RWPE2 (cell line): ENCODE measurements around the gene CLEC18B.

Source experiments
- ATAC-seq: fragments of 200-7000 bp; cut with Tn5 transposase; 3 replicates; pipeline ENCODE4 v1.9.1; 2021; ENCODE audit warnings: low read depth
- DNase-seq: peaks from one replicate; pipeline ENCODE4 v3.0.0-alpha.2; 2020; ENCODE audit warnings: low spot score
- H3K27ac ChIP-seq: fragments of 450-650 bp; 2 replicates; pipeline ENCODE4 v1.5.1; 2017; ENCODE audit warnings: mild to moderate bottlenecking; ENCODE audit not compliant: poor library complexity, severe bottlenecking
- H3K27me3 ChIP-seq: fragments of 250-450 bp; sonication (Bioruptor Pico); 2 replicates; pipeline ENCODE4 v1.5.1; 2021; ENCODE audit warnings: mild to moderate bottlenecking, moderate library complexity; ENCODE audit not compliant: insufficient read depth, poor library complexity, severe bottlenecking
- H3K36me3 ChIP-seq: fragments of 250-450 bp; sonication (Bioruptor Pico); 2 replicates; pipeline ENCODE4 v1.5.1; 2020; ENCODE audit warnings: low read depth, mild to moderate bottlenecking, moderate library complexity
- H3K4me1 ChIP-seq: fragments of 250-450 bp; sonication (Bioruptor Pico); 2 replicates; pipeline ENCODE4 v1.5.1; 2021; ENCODE audit warnings: mild to moderate bottlenecking, moderate library complexity; ENCODE audit not compliant: insufficient read depth, poor library complexity, severe bottlenecking
- H3K4me3 ChIP-seq: fragments of 250-450 bp; sonication (Bioruptor Pico); 2 replicates; pipeline ENCODE4 v1.5.1; 2021; ENCODE audit warnings: mild to moderate bottlenecking, moderate library complexity; ENCODE audit not compliant: severe bottlenecking
- H3K9me3 ChIP-seq: fragments of 250-450 bp; sonication (Bioruptor Pico); 2 replicates; pipeline ENCODE4 v1.5.1; 2021; ENCODE audit warnings: mild to moderate bottlenecking, moderate library complexity; ENCODE audit not compliant: severe bottlenecking
- TF ChIP-seq, protein P1 (sequence below): fragments of 450-650 bp; IDR thresholded peaks from one replicate; pipeline ENCODE4 v1.5.1; 2017; ENCODE audit warnings: mild to moderate bottlenecking, moderate library complexity; ENCODE audit not compliant: poor library complexity, severe bottlenecking

CLEC18B gene

DNA sequence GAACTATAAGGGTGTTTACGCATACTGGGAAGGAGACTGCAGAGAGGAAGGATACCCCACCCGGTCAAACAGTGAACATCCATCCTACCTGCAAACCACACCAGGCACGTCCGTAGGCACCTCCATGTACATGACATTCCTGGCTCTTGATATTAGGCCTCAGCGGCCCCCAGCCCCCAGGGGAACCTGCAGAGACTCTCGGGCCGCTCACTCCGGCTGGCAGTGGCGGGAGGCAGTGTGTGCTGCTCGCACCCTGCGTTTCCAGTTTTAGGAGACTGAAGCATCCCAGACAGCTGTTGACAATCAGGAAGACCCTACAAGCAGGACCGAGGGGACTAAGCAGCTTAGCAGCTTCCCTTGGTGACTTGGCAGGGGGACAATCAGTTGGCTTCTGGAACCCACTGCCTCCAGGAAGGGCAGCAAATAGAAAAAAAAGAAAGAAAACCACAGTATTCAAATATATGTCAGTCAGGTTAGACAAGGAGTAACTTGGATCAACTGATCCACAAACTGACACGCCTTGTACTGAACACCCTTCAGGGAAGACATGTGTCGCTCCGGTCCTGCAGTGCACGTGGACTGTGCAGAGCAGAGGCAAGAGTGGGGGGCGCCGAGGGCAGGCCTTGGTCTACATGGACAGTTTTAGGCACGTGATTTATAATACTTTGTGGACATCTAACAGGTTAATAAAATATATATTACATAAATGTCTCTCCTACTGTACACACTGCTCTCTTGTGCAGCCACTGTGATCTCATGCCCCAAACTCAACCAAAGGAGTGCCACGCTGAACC, 29.9 kb upstream of the CLEC18B start:
- peak overlapping the region; percentile 99 for H3K27ac ChIP-seq
- TF ChIP-seq, protein P1, sequence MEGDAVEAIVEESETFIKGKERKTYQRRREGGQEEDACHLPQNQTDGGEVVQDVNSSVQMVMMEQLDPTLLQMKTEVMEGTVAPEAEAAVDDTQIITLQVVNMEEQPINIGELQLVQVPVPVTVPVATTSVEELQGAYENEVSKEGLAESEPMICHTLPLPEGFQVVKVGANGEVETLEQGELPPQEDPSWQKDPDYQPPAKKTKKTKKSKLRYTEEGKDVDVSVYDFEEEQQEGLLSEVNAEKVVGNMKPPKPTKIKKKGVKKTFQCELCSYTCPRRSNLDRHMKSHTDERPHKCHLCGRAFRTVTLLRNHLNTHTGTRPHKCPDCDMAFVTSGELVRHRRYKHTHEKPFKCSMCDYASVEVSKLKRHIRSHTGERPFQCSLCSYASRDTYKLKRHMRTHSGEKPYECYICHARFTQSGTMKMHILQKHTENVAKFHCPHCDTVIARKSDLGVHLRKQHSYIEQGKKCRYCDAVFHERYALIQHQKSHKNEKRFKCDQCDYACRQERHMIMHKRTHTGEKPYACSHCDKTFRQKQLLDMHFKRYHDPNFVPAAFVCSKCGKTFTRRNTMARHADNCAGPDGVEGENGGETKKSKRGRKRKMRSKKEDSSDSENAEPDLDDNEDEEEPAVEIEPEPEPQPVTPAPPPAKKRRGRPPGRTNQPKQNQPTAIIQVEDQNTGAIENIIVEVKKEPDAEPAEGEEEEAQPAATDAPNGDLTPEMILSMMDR = no peak
- no peak for ATAC-seq

DNA sequence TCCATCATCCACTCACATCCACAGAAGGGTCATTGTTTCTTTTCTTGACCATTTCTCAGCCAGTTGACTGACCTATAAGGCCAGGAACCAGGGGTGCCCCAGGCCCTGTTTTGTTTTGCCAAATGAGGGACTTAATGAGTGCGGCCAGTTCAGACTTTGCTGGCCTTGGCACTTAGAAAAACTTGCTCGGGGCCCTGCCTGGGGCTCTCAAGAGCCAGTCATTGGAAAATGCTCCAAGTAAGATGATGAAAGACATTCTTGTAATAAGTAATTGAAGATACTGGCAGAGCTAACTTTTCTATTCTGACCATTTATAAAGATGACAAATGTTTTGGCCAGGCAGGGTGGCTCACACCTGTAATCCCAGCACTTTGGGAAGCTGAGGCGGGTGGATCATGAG, 29.0 kb upstream of the CLEC18B start:
- H3K27ac ChIP-seq = peak overlapping the region; percentile 99
- TF ChIP-seq, protein P1 = no peak
- peaks cover 37% of the 10 kb centered on the region for H3K36me3 ChIP-seq
- no peak for DNase-seq
- H3K9me3 ChIP-seq = no peaks in the 10 kb centered on the region
- peaks cover 39% of the 10 kb centered on the region for H3K4me1 ChIP-seq
- ATAC-seq = no peak
- H3K27me3 ChIP-seq = no peaks in the 10 kb centered on the region
- H3K4me3 ChIP-seq = no peak overlapping the region

More for the DNA sequence above, 29.9 kb upstream of the CLEC18B start:
- no peaks in the 10 kb centered on the region for H3K9me3 ChIP-seq
- H3K4me1 ChIP-seq = peaks cover 48% of the 10 kb centered on the region
- peaks cover 38% of the 10 kb centered on the region for H3K36me3 ChIP-seq
- no peak overlapping the region for H3K4me3 ChIP-seq
- H3K27me3 ChIP-seq = no peaks in the 10 kb centered on the region
- DNase-seq = no peak

GRCh38 chr16:74449470-74449869, 28.2 kb upstream of the CLEC18B start:
- H3K4me1 ChIP-seq = peaks cover 32% of the 10 kb centered on the region
- H3K27ac ChIP-seq = peak overlapping the region; percentile 99
- TF ChIP-seq, protein P1 = peak; percentile 44
- H3K4me3 ChIP-seq = no peak overlapping the region
- peaks cover 37% of the 10 kb centered on the region for H3K36me3 ChIP-seq
- ATAC-seq = peak; percentile 89
- peak; percentile 85 for DNase-seq
- no peaks in the 10 kb centered on the region for H3K27me3 ChIP-seq
- H3K9me3 ChIP-seq = no peaks in the 10 kb centered on the region

- Histone ChIP-seq H3K36me3 (peaks cover 37% of the 10 kb centered on the region), H3K27ac (peak overlapping the region; percentile 99), H3K9me3 (no peaks in the 10 kb centered on the region), H3K27me3 (no peaks in the 10 kb centered on the region), H3K4me3 (no peak overlapping the region), H3K4me1 (peaks cover 32% of the 10 kb centered on the region)
- DNase-seq (peak; percentile 77), ATAC-seq (peak; percentile 92)
- TF ChIP-seq, protein P1 = no peak
Observed at GRCh38 chr16:74448990-74449389, 27.7 kb upstream of the CLEC18B start.

- Histone ChIP-seq H3K4me3 (no peak overlapping the region), H3K4me1 (peaks cover 32% of the 10 kb centered on the region), H3K36me3 (peaks cover 27% of the 10 kb centered on the region), H3K9me3 (no peaks in the 10 kb centered on the region), H3K27ac (peak overlapping the region; percentile 99), H3K27me3 (no peaks in the 10 kb centered on the region)
- TF ChIP-seq, protein P1 = no peak
- no peak for DNase-seq
- no peak for ATAC-seq
Observed at GRCh38 chr16:74447578-74447977, 26.3 kb upstream of the CLEC18B start.
